ENCODE data around the gene LCNL1.

- TF ChIP-seq CTCF (conservative IDR thresholded peaks at IDR 0.05) (no peak), EZH2 (IDR thresholded peaks at IDR 0.05; ENCODE audit: low read depth) (no peak)
These were observed 4.5 kb upstream of the LCNL1 start for GRCh38 chr9:136978073-136978864.
